Activated T-cell treated with anti-CD3 and anti-CD28 coated beads for 48 hours (primary cell): ENCODE data around the gene C15orf40.

Experiments used
- DNase-seq: peaks from one replicate; pipeline ENCODE4 v3.0.0-alpha.2; 2020; ENCODE audit warnings: low read depth

Gene C15orf40

GRCh38 chr15:82993144-82993543 is 18.3 kb downstream of the C15orf40 start:
- DNase-seq: no peak

DNA sequence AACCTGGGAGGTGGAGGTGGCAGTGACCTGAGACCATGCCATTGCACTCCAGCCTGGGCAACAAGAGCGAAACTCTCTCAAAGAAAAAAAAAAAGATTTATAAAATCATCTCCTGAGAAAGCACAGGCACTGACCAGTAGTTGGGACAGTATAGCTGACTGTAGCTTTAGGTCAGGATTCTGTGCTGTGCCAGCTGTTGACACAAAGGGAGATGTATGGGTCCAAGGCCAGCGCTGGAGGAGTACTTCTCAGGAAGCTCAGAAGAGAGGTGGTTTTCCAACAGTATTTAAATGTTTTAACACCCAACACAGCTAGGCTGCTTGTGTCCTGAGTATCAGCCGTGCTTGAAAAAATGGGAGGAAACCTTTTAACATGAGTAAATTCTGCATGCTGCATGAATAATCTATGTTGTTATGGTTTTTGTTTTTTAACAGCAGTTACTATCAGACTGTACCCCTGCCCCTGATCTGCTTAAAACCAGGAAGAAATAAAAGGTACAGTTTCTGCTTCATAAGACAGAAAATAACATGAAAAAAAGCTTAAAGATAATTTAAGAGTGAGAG is 18.9 kb downstream of the C15orf40 start:
- no peak for DNase-seq

DNA sequence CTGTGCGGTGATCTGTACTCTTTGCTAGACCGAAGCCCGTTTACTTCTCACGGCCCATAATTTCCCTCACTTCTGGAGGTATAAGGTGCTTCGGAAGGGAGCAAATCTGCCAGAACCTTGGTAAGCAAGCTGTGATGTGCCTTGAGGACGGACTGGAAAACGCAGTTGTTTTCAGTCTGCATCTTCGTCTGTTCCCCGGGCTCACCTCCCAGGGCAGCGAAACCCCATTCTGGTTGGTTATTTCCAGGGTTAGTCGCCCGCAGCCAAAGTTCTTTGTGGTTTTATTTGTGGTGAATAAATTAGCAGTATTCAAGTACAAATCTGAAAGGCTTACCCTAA is 25.0 kb downstream of the C15orf40 start:
- no peak for DNase-seq

DNA sequence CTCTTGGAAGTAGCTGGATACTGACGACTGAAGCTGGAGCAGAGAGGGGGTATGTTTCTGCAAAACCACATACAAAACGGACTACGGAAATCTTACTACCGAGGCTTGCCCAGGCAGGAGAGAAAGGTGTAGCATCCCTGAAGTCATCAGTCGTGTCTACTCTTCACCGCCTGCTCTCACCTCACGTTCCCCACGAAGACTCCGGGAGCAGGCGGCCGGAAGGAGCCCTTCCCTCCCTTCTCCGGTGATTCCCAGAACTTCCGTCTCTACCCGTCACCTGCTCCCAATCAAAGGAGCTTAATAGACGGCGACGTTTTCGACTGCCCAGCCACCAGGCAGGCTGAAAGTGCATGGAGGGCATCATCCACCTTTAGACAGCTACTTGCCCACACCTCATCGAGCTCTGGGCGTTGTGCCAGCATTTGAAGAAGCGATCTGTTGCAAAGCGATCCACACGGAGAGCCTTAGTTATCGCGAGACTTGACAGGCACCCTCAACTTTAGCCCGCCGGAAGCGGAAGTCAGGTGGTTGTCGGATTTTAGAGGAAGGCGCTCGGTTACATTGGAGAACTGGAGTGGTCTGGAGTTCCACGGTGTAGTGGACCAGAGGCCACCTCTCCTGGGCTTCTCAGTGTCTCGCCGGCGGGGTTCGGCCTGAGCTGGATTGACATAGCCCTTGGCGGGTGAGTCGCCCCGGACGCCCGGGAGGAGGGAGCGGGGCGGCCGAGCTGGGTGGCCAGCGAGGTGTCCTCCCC is 25.6 kb downstream of the C15orf40 start, which contains the start of gene RAMAC:
RAMAC (plus strand) TSS at position 523 of the 754 bp plus-strand sequence. CDS start 2,809 bp downstream, outside the sequence.
- DNase-seq: peak; percentile 82

GRCh38 chr15:82980981-82981380 is 30.5 kb downstream of the C15orf40 start:
- no peak for DNase-seq

DNA sequence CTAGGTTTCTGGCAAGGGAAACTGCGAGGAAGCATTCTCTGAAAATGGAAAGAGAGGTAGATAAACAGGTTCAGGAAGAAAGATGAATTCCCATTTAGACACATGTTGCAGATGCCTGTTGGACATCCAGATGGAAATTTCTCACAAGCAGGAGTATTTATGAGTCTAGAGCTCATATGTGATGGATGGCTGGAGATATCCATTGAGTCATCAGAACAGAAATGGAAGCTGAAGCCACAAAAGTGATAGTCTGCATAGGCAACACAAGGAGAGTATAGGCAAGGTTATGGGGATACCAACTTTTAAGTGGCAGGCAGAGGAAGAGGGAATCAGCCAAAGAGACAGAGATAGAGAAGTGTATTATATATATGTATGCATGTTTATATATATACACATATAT is 31.7 kb downstream of the C15orf40 start:
- no peak for DNase-seq

- no peak for DNase-seq
These were observed 33.0 kb downstream of the C15orf40 start for GRCh38 chr15:82978438-82978837.

- DNase-seq: no peak
These were observed 34.4 kb downstream of the C15orf40 start for GRCh38 chr15:82977076-82977475.

DNA sequence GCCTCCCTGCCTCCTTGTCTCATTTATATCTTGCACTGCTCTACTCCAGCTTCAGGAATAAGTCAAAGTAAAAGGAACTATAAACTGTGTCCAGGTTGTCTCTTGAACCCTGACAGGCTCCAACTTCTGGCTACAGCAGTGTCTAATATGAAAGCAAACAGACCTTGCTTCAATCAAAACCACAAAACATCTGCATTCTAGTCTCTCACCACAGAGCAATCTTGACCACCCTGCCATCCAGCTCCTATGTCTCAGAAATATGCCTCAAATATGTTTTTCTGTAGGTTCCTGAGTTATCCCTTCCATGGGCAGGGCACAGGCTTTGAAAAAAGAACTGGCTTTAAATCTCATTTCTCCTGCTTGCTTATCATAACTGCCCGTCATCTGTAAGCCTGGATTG is 38.4 kb downstream of the C15orf40 start:
- DNase-seq: no peak

GRCh38 chr15:82971218-82971984 is 40.0 kb downstream of the C15orf40 start:
- no peak for DNase-seq

DNA sequence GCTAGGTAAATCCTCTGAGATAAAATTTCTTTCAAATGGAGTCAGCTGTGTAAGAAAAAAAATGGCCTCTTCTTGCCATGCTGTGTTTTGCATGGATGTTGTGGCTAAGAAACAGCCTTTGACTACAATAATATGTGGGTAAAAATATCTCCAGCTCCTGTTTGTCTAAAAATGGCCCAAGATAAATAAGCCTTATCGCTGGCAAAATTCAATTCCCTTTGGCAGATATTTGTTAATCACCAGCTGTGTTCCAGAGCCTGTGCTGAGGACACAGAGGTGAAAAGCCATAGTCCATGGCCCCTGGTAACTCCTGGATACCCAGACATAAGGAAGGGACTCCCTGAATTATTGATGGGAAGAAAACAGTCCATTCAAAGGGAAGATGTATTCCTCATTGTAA is 40.7 kb downstream of the C15orf40 start:
- DNase-seq: no peak

- no peak for DNase-seq
These were observed 41.3 kb downstream of the C15orf40 start for GRCh38 chr15:82970078-82970686.

- no peak for DNase-seq
These were observed 42.1 kb downstream of the C15orf40 start for GRCh38 chr15:82969353-82969752.

GRCh38 chr15:82968066-82968465 is 43.4 kb downstream of the C15orf40 start:
- DNase-seq: no peak

DNA sequence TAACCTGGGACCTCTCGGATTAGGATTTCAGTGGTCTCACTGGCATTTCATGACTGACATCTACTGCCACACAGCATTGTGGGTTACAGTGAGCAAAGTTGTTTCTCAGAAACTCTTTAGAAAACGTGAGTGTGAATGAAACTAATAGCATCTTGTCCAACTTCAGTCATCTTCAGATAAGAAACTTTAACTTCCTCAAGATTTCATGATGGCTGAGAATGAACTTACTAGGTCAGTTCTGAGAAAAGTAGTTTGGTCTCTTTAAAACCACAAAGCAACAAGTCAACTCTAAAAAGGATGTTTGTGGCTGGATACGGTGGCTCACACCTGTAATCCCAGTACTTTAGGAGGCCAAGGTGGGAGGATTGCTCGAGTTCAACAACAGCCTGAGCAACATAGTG is 44.8 kb downstream of the C15orf40 start:
- peak; percentile 8 for DNase-seq

DNA sequence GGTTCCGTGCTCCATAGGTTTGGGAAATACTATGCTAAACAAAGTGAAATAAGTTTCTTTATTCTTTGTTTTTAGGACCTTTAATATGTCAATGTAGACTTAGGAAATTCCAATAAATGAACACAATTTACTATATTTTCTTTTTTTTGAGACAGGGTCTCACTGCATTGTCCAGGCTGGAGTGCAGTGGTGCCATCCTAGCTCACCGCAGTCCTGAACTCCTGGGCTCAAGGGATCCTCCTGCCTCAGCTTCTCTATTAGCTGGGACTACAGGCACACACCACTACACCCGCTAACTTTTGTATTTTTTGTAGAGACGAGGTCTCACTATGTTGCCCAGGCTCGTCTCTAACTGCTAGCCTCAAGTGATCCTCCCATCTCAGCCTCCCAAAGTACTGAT is 46.5 kb downstream of the C15orf40 start:
- no peak for DNase-seq

GRCh38 chr15:82963471-82964341 is 47.7 kb downstream of the C15orf40 start:
- DNase-seq: no peak

DNA sequence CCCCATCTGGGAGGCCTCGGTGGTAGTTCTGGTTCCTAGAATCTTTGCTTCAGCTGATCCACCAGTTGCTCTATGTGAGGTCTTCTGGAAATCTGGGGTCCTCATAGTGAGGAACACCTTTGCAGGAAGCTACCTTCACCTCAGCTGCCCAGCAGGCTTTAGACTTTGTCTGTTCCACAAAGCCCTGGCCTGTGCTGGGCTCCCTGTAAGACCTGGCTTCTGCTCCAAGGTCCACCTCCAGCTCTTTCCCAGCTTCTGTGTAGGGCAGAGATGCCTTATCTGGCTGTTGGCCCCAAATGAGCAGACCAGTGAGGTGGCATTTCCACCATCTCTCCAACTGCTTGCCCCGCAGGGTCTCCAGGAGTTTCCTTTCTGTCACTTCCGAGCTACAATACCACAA is 50.7 kb downstream of the C15orf40 start:
- DNase-seq: no peak

- no peak for DNase-seq
These were observed 52.0 kb downstream of the C15orf40 start for GRCh38 chr15:82959423-82959822.

GRCh38 chr15:82958638-82959037 is 52.8 kb downstream of the C15orf40 start:
- DNase-seq: no peak

DNA sequence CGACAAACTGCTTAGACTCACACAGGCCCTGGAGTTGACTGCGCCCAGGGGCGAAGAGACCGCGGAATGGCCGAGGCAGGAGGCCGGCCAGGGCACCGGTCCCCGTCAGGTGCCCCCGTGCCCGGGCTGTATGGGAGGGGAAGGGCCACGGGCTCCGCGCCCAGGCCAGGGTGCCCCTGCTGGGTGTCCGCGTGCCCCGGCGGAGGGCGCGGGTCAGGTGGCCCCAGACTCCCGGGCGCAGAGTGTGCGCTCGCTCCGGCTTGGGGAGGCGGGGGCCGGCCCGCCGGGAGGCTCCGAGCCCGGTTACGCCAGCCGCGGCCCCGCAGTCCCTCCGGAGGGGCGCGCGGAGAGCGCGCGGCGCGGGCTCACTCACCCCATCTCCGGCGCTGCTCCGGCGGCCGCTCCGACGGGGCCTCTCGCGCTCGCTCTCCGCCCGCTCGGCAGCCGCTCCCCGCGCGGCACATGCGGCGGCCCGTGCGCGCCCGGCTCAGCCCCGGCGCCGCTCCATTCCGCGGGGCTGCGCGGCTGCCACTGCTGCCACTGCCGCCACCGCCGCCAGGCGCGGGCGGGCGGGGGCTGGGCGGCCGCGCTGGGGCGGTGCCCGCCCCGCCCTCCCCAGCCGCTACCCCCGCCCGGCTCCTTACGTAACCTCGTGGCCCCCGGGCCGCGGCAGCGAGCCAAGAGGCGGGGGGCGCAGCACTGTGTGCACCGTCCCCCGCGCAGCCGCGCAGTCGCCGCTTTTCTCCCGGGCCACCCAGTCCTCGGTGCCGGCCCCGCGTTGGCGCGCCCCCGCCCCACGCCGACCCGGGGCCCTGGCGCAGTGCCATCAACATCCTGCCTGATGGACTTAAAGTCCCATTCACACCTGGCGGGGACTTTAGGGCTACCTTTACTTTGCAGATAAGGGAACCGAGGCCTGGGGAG is 59.0 kb downstream of the C15orf40 start, which contains the start of gene HOMER2:
HOMER2 (minus strand) TSS at position 563 of the 924 bp plus-strand sequence; CDS start at position 378, 185 bp downstream.
- DNase-seq: no peak
